ENCODE measurements around the gene CHST2. TPM values are rescaled to one million over a fixed set of nuclear protein-coding genes. Genes with fewer than 3 reads are reported as not detected.
"Not testable (repeated sequence)": the region's sequence is repeated elsewhere in the genome, so short reads cannot be mapped to it uniquely, and the experiment has no call there.

Gene CHST2, protein sequence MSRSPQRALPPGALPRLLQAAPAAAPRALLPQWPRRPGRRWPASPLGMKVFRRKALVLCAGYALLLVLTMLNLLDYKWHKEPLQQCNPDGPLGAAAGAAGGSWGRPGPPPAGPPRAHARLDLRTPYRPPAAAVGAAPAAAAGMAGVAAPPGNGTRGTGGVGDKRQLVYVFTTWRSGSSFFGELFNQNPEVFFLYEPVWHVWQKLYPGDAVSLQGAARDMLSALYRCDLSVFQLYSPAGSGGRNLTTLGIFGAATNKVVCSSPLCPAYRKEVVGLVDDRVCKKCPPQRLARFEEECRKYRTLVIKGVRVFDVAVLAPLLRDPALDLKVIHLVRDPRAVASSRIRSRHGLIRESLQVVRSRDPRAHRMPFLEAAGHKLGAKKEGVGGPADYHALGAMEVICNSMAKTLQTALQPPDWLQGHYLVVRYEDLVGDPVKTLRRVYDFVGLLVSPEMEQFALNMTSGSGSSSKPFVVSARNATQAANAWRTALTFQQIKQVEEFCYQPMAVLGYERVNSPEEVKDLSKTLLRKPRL
- total RNA-seq (1 to 10 TPM; 6.1 to 7.7 TPM), polyA plus RNA-seq (ENCODE audit: insufficient read length in 6 of 6) (100 to 1,000 TPM in 5 of 6 donors, 10 to 100 TPM in 1; 96.2 to 149 (median 130) TPM)
- long read RNA-seq, donor 1, full-length matches to known transcripts, result 82 of 196 reads
- long read RNA-seq, donor 1, partial matches to known transcripts, result 107 of 196 reads
- long read RNA-seq, donor 1, other reads (novel, unspliced or antisense), result 7 of 196 reads
- long read RNA-seq, donor 2, full-length matches to known transcripts, result 74 of 205 reads
- long read RNA-seq, donor 2, partial matches to known transcripts, result 126 of 205 reads
- long read RNA-seq, donor 2, other reads (novel, unspliced or antisense), result 5 of 205 reads
- long read RNA-seq, donor 3, full-length matches to known transcripts, result 44 of 49 reads
- long read RNA-seq, donor 3, partial matches to known transcripts, result 0 of 49 reads
- long read RNA-seq, donor 3, other reads (novel, unspliced or antisense), result 5 of 49 reads
- long read RNA-seq, donor 4, result 0 reads
- long read RNA-seq, donor 5, full-length matches to known transcripts, result 56 of 61 reads
- long read RNA-seq, donor 5, partial matches to known transcripts, result 0 of 61 reads
- long read RNA-seq, donor 5, other reads (novel, unspliced or antisense), result 5 of 61 reads
- long read RNA-seq, donor 6, full-length matches to known transcripts, result 54 of 67 reads
- long read RNA-seq, donor 6, partial matches to known transcripts, result 0 of 67 reads
- long read RNA-seq, donor 6, other reads (novel, unspliced or antisense), result 13 of 67 reads
- long read RNA-seq, donor 7, full-length matches to known transcripts, result 24 of 24 reads
- long read RNA-seq, donor 7, partial matches to known transcripts, result 0 of 24 reads
- long read RNA-seq, donor 7, other reads (novel, unspliced or antisense), result 0 of 24 reads
- long read RNA-seq, donor 8, full-length matches to known transcripts, result 73 of 73 reads
- long read RNA-seq, donor 8, partial matches to known transcripts, result 0 of 73 reads
- long read RNA-seq, donor 8, other reads (novel, unspliced or antisense), result 0 of 73 reads
- long read RNA-seq, donor 9, result 0 reads
- long read RNA-seq, donor 10, result 0 reads
- long read RNA-seq, donor 11, full-length matches to known transcripts, result 6 of 6 reads
- long read RNA-seq, donor 11, partial matches to known transcripts, result 0 of 6 reads
- long read RNA-seq, donor 11, other reads (novel, unspliced or antisense), result 0 of 6 reads
- long read RNA-seq, donor 12, full-length matches to known transcripts, result 56 of 116 reads
- long read RNA-seq, donor 12, partial matches to known transcripts, result 60 of 116 reads
- long read RNA-seq, donor 12, other reads (novel, unspliced or antisense), result 0 of 116 reads

- Histone ChIP-seq H3K4me3 (peak within 1 kb of the TSS; percentile 80 to 83), H3K4me1 (peaks cover 0 to 40% of the 10 kb centered on the region in 2 donors), H3K36me3 (peaks cover 0 to 6% of the 10 kb centered on the region in 2 donors), H3K27me3 (peaks cover 0 to 55% of the 10 kb centered on the region in 2 donors), H3K9me3 (no peaks in the 10 kb centered on the region), H3K27ac (peak within 1 kb of the TSS; percentile 76 to 79)
- ATAC-seq (peak; percentile 97), DNase-seq (peak; percentile 79 to 92 (median 86))
- intact Hi-C loops (cut with DNase I), result no loop called here
- TF ChIP-seq CTCF (IDR thresholded peaks at IDR 0.05), result no peak
Observed at GRCh38 chr3:143119009-143119914, at the start of gene CHST2. TSS of gene CHST2 (plus strand) at chr3:143119771. CDS start at chr3:143120817, 1,046 bp downstream.

DNA sequence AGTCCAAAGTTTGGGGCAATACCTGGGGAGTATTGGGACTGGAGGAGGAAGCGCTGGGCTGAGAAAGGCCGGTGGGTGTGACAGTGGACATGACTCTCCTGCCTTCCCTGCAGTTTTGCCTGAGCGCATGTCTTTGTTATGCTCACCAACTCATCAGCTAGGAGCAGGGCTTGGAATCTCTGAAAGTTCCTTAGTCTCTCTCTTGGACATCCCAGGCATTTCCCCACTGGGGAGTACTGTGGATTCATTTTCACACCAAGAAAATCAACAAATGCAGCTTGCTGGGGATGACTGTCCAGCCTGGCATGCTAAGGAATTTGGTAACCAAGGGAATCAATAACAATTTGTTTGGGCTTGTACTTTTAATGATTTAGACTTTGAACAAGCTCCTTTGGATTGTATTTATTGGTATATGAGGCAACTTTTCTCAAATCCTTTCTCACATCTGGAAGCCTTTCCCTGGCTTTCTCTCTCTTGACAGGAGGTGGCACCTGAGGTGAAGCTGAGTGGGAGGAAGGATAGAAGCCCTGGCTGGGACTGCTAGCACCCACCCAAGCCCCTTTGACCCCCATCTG is 48.5 kb upstream of the CHST2 start:
- Histone ChIP-seq H3K4me3 (no peak overlapping the region), H3K27ac (no peak overlapping the region), H3K9me3 (no peaks in the 10 kb centered on the region), H3K27me3 (no peaks in the 10 kb centered on the region), H3K36me3 (no peaks in the 10 kb centered on the region), H3K4me1 (no peaks in the 10 kb centered on the region)
- TF ChIP-seq CTCF (IDR thresholded peaks at IDR 0.05), result no peak
- DNase-seq (no peak), ATAC-seq (no peak)
- intact Hi-C loops (cut with DNase I), result no loop called here

GRCh38 chr3:143071776-143072175 is 47.8 kb upstream of the CHST2 start:
- H3K27ac ChIP-seq, result no peak overlapping the region
- ATAC-seq (no peak), DNase-seq (no peak)
- H3K4me1 ChIP-seq, result no peaks in the 10 kb centered on the region
- no peak overlapping the region for H3K4me3 ChIP-seq
- no peaks in the 10 kb centered on the region for H3K27me3 ChIP-seq
- no peaks in the 10 kb centered on the region for H3K9me3 ChIP-seq
- TF ChIP-seq CTCF (IDR thresholded peaks at IDR 0.05), result no peak
- no peaks in the 10 kb centered on the region for H3K36me3 ChIP-seq
- intact Hi-C loops (cut with DNase I), result no loop called here

DNA sequence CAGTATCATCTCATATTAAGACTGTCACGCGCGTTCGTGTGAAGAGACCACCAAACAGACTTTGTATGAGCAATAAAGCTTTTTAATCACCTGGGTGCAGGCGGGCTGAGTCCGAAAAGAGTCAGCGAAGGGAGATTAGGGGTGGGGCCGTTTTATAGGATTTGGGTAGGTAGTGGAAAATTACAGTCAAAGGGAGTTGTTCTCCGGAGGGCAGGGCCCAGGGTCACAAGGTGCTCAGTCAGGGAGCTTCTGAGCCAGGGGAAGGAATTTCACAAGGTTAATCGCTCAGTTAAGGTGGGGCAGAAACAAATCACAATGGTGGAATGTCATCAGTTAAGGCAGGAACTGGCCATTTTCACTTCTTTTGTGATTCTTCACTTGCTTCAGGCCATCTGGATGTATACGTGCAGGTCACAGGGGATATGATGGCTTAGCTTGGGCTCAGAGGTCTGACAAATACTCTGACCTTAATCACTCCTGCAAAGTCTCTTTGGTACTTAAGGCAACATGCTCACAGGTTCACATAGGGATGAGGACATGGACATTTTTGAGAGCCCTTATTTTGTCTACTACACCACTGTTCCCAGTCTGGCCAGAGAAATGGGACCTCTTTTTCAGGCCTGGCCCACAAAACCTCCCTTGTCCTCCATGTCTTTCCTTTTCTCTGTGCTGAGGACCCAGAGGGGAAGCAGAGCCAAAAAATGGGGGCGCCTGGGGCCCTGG is 47.1 kb upstream of the CHST2 start:
- ATAC-seq; intact Hi-C loops (cut with DNase I); H3K9me3 ChIP-seq; H3K4me1 ChIP-seq; H3K4me3 ChIP-seq; H3K27me3 ChIP-seq; H3K27ac ChIP-seq; DNase-seq; H3K36me3 ChIP-seq: not testable (repeated sequence)

- intact Hi-C loops (cut with DNase I); H3K4me3 ChIP-seq; H3K27ac ChIP-seq; DNase-seq; H3K36me3 ChIP-seq; H3K9me3 ChIP-seq; H3K4me1 ChIP-seq; ATAC-seq; H3K27me3 ChIP-seq: not testable (repeated sequence)
Observed at GRCh38 chr3:143073541-143073940, 46.0 kb upstream of the CHST2 start.

DNA sequence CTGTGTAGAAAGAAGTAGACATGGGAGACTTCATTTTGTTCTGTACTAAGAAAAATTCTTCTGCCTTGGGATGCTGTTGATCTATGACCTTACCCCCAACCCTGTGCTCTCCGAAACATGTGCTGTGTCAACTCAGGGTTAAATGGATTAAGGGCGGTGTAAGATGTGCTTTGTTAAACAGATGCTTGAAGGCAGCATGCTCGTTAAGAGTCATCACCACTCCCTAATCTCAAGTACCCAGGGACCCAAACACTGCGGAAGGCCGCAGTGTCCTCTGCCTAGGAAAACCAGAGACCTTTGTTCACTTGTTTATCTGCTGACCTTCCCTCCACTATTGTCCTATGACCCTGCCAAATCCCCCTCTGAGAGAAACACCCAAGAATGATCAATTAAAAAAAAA is 45.6 kb upstream of the CHST2 start:
- H3K27me3 ChIP-seq; DNase-seq; H3K9me3 ChIP-seq; H3K36me3 ChIP-seq; H3K27ac ChIP-seq; intact Hi-C loops (cut with DNase I); H3K4me1 ChIP-seq; H3K4me3 ChIP-seq; ATAC-seq: not testable (repeated sequence)

Measured in left lung (tissue), 14 donors.